H1 (cell line): ENCODE data around the gene NR2F2. TPM values are rescaled to one million over a fixed set of nuclear protein-coding genes. Genes with fewer than 3 reads are reported as not detected.
A peak's percentile ranks its signal among the peaks of the same experiment; 100 is the strongest.

Experiments used
- EP300 ChIP-seq, 2 experiments: IDR thresholded peaks; 1 replicate in 1 of 2; 2 replicates in 1 of 2; pipeline ENCODE4 v1.6.1; 2011 to 2012; ENCODE audit warnings: low read depth in 2 of 2, low read length in 2 of 2, mild to moderate bottlenecking in 2 of 2, borderline replicate concordance in 1 of 2, inconsistent platforms in 1 of 2, moderate library complexity in 1 of 2
- JUND ChIP-seq: IDR thresholded peaks from 2 replicates; pipeline ENCODE4 v1.6.1; 2011; ENCODE audit warnings: mild to moderate bottlenecking, improper control_type of control experiment, low read length
- KDM4A ChIP-seq: IDR thresholded peaks from one replicate; pipeline ENCODE4 v1.7.1; 2012; ENCODE audit warnings: low read depth, mild to moderate bottlenecking, moderate library complexity, low read length, inconsistent platforms; ENCODE audit not compliant: severe bottlenecking
- RNF2 ChIP-seq: fragments of 200-900, 300-1000 bp; sonication (generic); IDR thresholded peaks from 2 replicates; pipeline ENCODE4 v1.7.1; 2016; ENCODE audit warnings: borderline replicate concordance, low read depth, mild to moderate bottlenecking, antibody characterized with exemption, low read length; ENCODE audit not compliant: poor library complexity, severe bottlenecking; ENCODE audit errors: missing control alignments
- SUZ12 ChIP-seq: fragments of 200-600 bp; sonication (generic); IDR thresholded peaks from 2 replicates; pipeline ENCODE4 v1.6.1; 2012; ENCODE audit warnings: mild to moderate bottlenecking, inconsistent platforms, low read length, moderate library complexity, mixed read lengths
- polyA plus RNA-seq, 7 experiments: library from polyadenylated mRNA; depleted of rRNA in 3 of 7; stranded (reverse) in 5 of 7; unstranded in 2 of 7; fragments of >200 nt in 5 of 7; fragments of 200-250 nt in 2 of 7; gene quantifications; 1 replicate in 5 of 7; 2 replicates in 1 of 7; 4 replicates in 1 of 7; pipeline versions ENCODE4 v1.2.1 to v1.2.3, GENCODE V29; 2011 to 2013; ENCODE audit warnings: missing spikeins in 2 of 7, mixed read lengths in 2 of 7
- total RNA-seq: library from RNA; stranded (reverse); fragmentation: NEBNext Ultra II Directional; extraction: Animal tissue kit (Norgen Biotek cat#: 25700); gene quantifications from 2 replicates; pipeline ENCODE4 v1.2.1, GENCODE V29; 2021

The NR2F2 gene
- total and polyA plus RNA-seq, 2 of the 8 experiments (the other 6 are each of a cell fraction or from before 2014, with no cell fraction given): 0.03 TPM; not detected in 1

- peak; percentile 82 for TF ChIP-seq SUZ12
- TF ChIP-seq KDM4A: no peak
- peak; percentile 89 for TF ChIP-seq RNF2
- TF ChIP-seq JUND: no peak
- no peak for TF ChIP-seq EP300 (IDR thresholded peaks at IDR 0.05; ENCODE audit: borderline replicate concordance in 1 of 2, low read depth in 2 of 2, low read length in 2 of 2)
- TF ChIP-seq, all 59 proteins: peak for 4
Measured at GRCh38 chr15:96325541-96326327, 4.8 kb upstream of the NR2F2 start (continued).
